Anterior cingulate cortex (tissue), 58 donors: ENCODE measurements around the gene GABRR2.

Experiments
- DNase-seq, 58 donors: peaks; one replicate each; lab custom pipeline; 2025; lab: John Stamatoyannopoulos, UW

Gene GABRR2

GRCh38 chr6:89217299-89217910 is 97.7 kb downstream of the GABRR2 start, which contains the start of gene GABRR1:
GABRR1 (minus strand) TSS chr6:89217358; CDS start chr6:89217322, 36 bp downstream.
- DNase-seq, result no peak

- DNase-seq, result no peak
These were observed 98.7 kb downstream of the GABRR2 start for GRCh38 chr6:89216411-89216810.

GRCh38 chr6:89215391-89215790 is 99.7 kb downstream of the GABRR2 start:
- no peak for DNase-seq

- DNase-seq, result no peak
These were observed 100.9 kb downstream of the GABRR2 start for GRCh38 chr6:89214197-89214596.

GRCh38 chr6:89212472-89212871 is 102.6 kb downstream of the GABRR2 start:
- DNase-seq, result no peak

GRCh38 chr6:89209457-89209856 is 105.6 kb downstream of the GABRR2 start:
- no peak for DNase-seq

GRCh38 chr6:89208551-89208950 is 106.5 kb downstream of the GABRR2 start:
- peak in 22 of 58 donors; percentile 1 to 40 (median 8) for DNase-seq
